AG08396 (cell line): ENCODE data around the gene TMEM60.
"Not testable (repeated sequence)": the region's sequence is repeated elsewhere in the genome, so short reads cannot be mapped to it uniquely, and the experiment has no call there.

Experiments
- DNase-seq: peaks from one replicate; pipeline ENCODE4 v3.0.0; 2012; ENCODE audit warnings: low spot score, mixed read lengths

The TMEM60 gene

DNA sequence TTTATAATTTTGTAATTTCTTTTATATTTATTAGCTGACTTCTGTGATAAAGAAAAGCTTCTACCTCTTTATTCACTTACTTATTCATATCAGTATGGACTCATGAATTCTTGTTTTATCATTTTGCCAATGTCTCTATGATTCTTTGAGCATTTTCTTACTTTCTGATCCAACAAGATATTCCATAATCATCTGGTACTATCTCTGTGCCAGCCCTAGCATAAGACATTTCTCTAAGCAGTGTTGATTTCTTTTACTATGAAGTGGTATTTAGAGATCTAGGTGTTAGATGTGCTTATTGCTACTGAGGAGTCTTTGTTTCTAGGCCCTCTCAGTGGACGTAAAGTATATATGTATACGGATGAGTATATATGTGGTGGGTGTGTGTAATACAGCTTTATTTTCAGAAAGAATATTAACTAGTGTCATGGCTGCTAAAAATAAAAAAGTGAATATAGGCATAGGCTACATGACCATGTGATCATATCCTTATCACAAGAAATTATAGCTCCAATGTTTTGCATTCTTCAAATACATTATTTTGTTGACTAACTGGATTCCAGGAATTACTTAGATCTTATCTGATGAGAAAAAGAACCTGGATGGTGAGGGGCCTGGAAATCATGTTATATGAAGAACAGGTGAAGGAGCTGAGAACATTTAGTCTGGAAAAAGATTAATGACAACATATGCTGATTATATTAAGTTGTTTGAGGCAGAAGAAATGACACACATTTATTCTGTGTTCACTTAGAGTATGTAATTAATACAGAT, 13.5 kb upstream of the TMEM60 start:
- DNase-seq = no peak

DNA sequence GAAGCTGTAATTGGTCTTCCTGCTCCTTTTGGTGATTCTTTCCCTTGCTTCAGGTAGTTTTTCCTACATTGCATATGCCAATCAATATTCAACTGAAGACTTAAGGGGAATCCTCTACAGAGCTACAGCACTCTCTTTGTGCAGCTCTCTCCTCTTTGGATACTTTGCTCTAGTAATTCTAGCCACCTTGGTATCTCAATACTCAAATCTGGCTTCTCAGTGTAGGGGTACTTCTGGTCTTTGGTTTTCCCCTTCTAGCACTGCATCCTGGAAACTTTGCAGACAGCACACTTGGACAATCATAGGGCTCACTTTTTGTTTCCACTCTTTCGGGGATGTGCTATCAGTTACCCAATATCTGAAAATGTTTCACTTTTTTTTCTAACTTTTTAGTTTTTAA, 10.3 kb upstream of the TMEM60 start:
- DNase-seq = no peak

DNA sequence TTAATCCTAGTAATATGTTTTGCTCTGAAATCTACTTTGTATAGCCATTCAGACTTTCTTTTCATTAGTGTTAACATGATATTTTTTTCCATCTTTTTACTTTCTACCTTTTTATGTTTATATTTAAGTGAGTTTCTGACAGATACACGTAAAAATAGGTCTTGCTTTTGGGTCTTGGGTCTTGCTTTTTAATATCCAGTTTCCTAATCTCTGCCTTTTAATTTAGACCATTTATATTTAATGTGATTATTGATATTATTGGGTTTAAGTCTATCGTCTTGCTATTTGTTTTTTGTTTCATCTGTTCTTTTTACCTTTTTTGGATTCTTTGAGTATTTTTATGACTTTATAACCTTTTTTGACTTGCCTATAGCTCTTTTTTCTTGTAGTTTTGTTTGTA, 8.2 kb upstream of the TMEM60 start:
- no peak for DNase-seq

DNA sequence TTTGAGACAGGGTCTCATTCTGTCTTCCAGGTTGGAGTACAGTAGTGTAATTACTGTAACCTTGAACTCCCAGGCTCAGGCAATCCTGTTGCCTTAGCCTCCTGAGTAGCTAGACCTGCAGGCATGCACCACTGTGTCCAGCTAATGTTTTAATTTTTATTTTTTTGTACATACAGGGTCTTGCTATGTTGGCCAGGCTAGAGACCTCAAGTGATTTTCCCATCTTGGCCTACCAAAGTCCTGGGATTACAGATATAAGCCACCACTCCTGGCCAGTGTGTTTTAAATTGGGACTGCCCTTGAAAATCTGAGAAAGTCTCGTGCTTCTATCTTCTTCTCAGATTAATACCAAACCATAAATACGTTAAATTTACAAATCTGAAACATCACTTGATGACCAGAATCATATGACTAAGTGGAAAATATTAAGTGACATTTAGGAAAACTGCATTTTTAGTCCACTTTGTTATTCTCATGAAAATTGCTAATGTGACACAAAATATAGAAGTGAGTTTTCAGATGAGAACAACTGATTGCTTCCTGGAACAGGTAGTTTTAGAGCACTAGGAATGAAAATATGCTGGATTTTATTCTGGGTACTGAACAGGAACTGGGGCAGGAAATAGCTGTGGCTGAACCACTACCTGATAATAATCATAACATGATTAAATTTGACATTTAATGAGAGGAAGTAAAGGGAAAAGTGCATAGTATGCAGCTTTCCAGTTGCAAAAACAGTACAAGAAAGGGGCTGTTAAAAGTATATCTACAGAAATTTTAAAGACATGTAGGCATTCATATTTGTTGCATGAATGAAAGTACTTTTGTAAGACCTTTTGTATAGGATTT, 4.5 kb upstream of the TMEM60 start:
- DNase-seq = no peak

DNA sequence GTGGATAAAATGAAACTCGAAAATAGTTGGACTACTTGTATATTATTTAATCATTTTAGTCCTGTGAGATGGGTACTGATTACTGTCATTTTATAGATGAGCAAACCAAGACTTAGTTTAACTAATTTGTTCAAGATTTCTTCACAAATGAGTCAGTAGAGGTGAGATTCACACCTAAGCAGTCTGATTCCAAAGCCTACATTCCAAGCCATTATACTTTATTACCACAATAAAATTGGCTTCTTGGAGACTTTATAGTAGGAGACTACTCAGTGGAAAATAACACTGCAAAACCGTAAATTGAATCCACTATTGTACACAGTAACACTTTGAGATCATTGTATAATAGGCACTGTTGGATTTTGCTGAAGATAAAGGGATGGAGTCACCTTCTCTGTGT, 2.5 kb upstream of the TMEM60 start:
- DNase-seq = no peak

DNA sequence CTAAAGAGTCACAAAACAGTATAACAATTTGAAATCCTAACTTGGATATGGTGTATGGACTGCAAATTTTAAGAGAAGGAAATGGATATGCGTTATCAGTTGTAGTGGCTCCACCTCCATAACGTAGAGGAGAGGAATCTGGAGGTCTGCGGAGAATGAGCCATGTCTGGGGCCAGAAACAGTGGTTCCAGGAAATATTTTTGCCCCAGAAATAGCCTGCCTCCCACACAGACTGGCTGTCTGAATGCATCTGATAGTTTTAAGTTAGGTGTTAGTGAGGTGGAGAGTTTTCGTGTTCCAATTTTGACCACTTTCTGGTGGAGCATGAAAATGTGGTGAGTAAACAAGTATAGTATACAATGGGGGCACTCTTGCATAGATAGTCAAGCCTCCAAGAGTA, 1.9 kb upstream of the TMEM60 start:
- no peak for DNase-seq

DNA sequence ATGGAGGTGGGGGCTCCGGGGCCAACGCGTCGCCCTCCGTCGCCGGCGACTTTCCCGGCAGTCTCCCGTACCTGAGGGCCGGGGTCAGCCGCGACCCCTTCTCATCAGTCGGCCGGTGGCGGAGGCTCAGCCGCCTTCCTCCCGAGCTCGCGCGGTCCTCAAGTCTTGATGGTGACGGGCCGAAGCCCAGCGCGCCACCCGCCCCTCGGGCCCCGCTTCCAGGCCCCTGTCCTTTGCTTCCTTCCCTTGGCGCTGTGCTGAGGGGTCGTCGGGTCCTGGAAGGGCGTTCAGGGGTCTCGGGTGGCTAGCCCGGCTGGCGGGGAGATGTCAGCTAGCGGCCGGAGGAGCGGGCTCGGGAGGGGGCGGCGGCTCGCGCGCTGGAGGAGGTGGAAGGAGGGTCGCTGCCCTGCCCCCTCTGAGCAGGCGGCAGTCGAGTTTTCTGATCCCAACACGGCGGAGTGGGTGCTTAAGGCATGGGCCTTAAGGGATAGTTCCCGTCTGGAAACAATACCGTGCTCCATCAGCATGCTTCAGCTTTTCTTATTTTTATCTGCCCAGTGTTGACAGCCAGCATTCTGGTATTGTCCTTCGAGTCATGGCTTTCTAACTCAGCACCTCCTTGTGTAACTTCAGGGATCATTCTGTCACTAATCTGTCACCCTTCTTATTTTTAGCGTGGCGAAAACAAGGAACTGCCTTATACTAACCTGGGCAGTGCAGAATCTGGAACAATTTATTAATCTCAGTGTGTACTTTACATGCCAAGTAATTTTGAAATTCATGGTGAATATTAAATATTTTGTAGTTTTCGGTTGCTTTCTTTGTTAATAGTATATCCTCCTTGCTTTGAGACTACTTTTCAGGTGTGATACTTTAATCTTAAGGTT, 1.1 kb upstream of the TMEM60 start:
- peak; percentile 33 for DNase-seq

DNA sequence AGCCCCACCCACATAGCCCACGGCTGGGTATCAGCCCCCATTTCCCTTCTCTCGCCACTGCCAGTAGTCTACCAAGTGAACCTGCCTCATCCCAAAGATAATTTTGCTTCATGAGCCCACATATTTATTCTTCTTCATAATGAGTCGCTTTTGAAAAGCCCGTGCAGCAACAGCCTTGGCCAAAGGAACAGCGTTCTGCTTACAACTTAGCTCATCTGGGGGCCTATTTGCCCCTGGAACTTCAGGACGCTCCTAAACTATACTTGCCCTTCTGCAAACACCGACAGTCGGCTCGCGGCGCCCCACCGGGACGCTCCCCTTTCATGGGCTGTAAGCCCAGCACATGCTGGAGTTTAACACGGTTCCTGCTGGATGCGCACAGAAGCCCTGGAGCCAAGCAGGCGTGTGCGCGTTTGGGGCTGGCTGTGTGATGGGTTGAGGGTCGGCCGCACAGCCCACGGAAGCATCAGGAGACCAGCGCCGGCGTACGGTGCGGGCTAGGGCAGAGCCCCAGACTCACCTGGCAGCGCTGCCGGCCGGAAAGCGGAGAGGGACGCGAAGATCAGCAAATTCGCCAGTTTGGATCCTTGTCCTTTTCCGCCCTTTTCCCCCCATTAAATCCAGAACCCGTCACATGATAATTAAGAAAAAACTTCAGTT, 370 bp downstream of the TMEM60 start:
- no peak for DNase-seq

DNA sequence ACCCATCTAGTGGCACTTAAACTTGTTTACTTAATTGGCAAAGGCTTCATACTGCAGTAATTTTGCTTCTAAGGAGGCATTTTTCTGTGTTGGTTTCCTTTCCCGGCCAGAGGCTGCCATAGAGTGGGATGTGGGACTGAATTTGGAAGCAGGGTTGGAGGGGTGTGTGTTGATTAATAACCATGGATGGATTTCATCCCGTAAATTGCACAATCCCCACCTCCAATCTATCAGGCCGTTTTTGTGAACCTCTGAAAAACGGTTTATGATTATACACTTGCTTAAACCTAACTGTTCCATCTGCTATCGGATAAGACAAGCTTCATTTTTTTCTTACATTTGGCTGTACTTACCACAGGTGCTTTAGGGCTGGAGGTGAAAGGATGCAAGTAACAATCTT, 1.3 kb downstream of the TMEM60 start:
- DNase-seq = no peak

DNA sequence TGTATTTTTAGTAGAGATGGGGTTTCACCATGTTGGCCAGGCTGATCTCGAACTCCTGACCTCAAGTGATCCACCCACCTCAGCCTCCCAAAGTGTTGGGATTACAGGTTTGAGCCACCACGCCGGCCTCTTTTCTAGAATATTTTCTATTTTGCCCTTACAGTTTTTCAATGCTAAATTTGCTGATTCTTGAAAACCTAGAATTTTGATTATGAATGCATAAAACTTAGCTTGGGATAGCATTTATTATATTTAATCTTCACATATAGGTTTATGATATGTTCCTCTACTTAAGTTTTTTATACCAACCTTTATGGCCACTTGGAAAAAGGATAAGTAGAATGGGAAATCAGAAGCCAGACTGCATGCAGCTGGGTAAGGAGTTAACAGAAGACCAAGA, 2.1 kb downstream of the TMEM60 start:
- no peak for DNase-seq

DNA sequence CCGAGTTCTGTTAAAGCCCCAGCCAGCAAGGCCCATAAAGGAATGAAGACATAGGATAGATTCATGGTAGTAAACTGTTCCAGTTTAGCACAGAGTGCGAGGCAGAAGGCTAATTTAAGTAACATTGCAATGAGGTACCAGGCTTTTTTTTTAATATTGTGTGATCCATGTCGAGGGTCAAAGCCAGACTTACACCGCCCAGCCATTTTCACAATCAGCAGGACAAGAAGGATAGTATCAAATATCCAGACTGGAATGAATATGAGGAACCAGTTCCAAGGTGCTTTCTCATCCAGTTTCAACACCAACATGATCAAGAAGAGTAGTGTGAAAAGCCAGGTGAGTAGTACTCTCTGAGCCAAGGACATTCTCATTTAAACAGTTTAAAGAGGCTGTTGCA, 4.2 kb downstream of the TMEM60 start:
- no peak for DNase-seq

DNA sequence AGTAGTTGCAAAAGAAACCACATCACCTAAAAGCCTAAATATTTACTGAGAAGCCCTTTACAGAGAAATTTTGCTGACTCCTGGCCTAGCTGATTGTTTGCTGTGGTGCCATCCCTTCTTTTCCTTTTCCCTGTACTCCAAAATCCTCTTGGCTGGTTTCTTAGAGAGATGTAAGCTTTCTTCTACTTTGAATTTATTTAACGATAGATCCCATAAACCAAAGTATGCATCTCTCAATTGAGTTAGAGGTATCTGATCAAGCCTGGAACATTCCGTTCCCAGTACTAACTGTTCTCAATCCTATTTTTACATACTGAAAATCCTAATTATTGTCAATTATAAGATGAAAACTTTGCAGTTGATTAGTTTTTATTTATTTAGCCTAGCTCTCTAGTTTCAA, 6.3 kb downstream of the TMEM60 start:
- no peak for DNase-seq

DNA sequence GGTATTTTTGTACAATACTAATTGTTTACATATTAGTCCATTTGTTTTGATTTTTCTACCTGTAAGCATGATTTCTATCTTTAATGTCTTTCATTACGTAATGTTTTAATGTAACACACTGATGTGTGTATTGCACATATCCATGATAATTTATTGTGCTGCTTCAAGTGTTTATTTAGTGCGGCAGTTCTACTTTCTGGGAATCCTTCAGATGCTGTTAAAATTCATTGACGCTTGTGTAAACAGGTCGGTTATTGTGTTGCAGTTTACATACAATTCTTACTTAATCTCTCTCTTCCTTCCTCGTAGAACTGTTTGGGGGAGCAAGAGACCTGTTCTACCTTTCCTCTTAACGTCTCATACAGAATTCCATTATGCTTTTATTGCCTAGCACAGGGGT, 6.9 kb downstream of the TMEM60 start:
- no peak for DNase-seq

DNA sequence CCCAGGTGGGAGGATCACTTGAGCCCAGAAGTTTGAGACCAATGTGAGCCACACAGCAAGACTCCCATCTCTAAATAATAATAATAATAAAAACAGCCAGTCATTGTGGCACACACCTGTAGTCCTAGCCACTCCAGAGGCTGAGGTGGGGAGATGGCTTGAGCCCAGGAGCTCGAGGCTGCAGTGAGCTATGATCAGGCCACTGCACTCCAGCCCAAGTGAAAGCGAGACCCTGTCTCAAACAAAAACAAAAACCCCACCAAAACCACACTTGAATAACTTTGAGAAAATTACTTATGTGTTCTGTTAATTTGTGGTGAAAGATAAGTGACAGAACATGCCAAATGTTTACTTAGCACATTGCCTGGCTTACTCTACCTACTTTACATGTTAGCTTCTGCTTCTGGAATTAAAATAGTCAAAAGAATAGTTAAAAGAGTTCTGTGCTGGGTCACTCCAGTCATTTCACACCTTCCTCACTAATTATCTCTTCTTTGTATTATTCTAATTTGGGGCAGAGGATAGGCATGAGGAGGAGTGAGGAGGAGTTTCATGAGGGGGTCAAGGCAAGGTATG, 9.8 kb downstream of the TMEM60 start:
- no peak for DNase-seq

DNA sequence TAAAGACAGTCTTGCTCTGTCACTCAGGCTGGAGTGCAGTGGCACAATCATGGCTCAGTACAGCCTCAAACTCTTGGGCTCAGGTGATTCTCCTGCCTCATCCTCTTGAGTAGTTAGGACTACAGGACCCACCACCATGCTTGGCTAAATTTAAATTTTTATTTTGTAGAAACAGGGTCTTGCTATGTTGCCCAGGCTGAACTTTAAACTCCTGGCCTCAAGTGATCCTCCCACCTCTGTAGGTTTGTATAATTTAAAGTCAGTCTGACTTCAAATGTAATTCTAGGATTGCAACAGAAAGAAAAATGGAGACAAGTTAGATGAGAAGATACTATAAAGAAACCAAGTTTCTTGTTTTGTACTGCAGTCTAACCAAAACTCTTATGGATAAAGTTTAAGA, 11.5 kb downstream of the TMEM60 start:
- DNase-seq = no peak

DNA sequence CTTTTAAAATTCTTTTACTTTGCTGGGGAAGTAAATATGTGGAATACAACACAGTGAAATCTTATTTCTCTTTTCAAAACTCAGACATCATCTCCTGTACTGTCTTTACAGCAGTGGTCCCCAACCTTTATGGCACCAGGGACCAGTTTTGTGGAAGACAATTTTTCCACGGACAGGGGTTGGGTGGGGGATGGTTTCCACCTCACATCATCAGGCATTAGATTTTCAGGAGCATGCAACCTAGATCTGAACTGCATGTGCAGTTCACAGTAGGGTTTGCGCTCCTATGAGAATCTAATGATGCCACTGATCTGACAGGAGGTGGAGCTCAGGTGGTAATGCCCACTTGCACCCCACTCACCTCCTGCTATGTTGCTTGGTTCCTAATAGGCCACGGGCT, 12.2 kb downstream of the TMEM60 start:
- DNase-seq = no peak

DNA sequence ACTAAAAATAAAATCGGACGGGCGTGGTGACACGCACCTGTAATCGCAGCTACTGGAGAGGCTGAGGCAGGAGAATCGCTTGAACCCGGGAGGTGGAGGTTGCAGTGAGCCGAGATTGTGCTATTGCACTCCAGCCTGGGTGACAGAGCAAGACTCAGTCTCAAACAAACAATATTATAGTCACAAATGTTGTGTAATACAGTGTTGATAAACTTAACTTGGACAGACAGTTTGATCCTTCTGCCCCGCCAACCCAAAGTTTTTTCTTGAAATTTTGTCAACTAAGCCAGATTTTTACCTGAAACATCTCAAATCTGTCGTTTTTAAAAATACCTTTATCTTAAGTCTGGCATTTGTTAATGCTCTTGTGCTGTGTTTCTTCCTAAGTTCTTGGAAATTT, 13.8 kb downstream of the TMEM60 start:
- DNase-seq = not testable (repeated sequence)

DNA sequence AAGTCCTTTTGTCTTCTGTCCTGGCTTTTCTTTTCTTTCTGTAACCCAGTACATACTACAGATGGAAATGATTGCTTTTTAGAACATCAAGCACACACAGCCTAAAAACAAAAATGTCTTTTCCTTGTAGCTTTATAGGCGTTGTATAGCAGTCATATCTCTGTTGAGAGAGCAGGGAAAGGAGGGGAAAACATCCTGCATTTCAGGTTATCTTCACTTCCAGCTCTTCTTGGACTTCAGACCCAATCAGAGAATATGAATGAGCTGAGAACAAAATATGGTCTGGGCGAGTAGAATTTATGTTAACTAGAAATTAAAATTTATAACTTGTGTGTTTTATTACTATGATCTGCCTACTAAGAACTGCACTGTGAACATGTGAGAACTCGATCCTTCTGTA, 14.7 kb downstream of the TMEM60 start:
- DNase-seq = no peak

DNA sequence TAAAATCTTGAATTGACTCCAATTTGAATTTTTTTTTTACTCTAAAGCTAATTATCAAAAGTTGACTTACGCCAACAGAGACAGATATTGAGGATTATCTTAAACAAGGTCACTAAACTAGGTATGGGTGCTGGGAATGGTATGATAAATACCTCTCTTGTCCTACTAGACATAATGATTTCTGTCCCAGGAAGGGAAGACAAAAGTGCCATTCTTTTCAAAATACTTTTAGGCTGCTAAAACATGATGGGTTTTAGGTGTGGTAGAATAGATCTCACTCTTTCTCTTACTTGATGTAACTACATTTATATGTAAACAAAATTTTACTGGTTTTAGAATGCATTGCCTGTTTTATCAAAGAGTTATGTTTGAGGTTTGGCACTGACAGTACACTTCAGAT, 15.1 kb downstream of the TMEM60 start:
- DNase-seq = no peak

DNA sequence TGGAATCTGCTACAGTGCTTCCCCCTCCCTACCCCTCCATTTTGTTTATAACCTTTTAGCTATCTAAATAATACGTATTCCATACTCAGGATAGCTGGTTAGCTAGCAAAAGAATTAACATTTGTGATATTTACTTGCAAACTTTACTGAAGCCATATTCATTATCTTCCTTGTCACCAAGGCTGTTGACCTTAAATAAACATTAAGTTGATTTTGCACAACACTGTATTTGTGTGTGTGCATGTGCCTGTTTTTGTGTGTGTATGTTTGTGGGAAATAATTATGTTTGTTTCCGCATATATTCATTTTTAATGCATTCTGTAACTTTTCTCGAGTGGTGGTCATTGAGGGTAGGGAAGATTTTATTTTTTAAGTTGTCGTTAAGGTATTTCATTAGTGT, 15.9 kb downstream of the TMEM60 start:
- DNase-seq = no peak

DNA sequence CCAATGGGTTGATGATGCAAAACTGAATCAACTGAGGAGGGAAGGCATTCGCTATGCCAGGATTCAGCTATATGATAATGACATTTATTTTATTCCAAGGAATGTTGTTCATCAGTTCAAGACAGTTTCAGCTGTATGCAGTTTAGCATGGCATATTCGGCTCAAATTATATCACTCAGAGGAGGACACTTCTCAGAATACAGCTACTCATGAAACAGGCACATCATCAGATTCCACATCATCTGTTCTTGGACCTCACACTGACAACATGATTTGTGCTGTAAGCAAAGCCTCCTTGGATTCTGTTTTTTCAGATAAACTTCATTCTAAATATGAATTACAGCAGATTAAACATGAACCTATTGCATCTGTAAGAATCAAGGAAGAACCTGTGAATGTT, 19.7 kb downstream of the TMEM60 start:
- no peak for DNase-seq

DNA sequence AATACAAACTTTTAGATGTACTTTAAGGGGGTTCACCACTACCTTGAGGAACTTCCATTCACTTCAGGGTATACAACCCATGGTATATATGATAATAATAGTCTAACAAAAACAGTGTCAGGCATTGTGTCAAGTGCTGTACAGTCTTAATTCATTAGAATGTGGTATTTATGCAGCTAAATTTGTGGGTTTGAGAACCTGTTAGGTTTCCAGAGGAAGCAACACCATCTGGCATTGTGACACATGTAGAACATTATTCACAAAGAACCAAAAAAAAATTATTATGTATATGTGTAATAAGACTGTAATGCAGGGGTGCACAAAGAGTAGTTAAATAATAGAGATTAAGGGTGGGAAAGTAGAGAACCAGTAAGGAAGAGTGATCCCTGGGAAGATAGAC, 26.3 kb downstream of the TMEM60 start:
- no peak for DNase-seq
